Dendritic cell treated with granulocyte-macrophage colony-stimulating factor and Interleukin-4, amounts not matched to agents 40 ng/mL and 50 ng/mL, for 4 days (primary cell): ENCODE results near the gene WASHC2A.
"Not testable (repeated sequence)": the region's sequence is repeated elsewhere in the genome, so short reads cannot be mapped to it uniquely, and the experiment has no call there.

Source experiments
- H3K27ac Mint-ChIP-seq: one replicate; pipeline ENCODE4 v1.8.0; 2022; ENCODE audit warnings: mild to moderate bottlenecking, mixed read lengths
- H3K27me3 Mint-ChIP-seq: one replicate; pipeline ENCODE4 v1.8.0; 2022; ENCODE audit warnings: mild to moderate bottlenecking, mixed read lengths
- H3K36me3 Mint-ChIP-seq: one replicate; pipeline ENCODE4 v1.8.0; 2022; ENCODE audit warnings: low read depth, mixed read lengths
- H3K4me1 Mint-ChIP-seq: one replicate; pipeline ENCODE4 v1.8.0; 2022; ENCODE audit warnings: low read depth, mixed read lengths
- H3K4me3 Mint-ChIP-seq: one replicate; pipeline ENCODE4 v1.8.0; 2022; ENCODE audit warnings: mild to moderate bottlenecking, moderate library complexity, mixed read lengths
- H3K9me3 Mint-ChIP-seq: one replicate; pipeline ENCODE4 v1.8.0; 2022; ENCODE audit warnings: mixed read lengths
- intact Hi-C: fragments of 100-400 bp; cut with micrococcal nuclease; formaldehyde crosslinking; loops from one replicate; pipeline ENCODE4 v1.15.0; 2022

Gene WASHC2A

DNA sequence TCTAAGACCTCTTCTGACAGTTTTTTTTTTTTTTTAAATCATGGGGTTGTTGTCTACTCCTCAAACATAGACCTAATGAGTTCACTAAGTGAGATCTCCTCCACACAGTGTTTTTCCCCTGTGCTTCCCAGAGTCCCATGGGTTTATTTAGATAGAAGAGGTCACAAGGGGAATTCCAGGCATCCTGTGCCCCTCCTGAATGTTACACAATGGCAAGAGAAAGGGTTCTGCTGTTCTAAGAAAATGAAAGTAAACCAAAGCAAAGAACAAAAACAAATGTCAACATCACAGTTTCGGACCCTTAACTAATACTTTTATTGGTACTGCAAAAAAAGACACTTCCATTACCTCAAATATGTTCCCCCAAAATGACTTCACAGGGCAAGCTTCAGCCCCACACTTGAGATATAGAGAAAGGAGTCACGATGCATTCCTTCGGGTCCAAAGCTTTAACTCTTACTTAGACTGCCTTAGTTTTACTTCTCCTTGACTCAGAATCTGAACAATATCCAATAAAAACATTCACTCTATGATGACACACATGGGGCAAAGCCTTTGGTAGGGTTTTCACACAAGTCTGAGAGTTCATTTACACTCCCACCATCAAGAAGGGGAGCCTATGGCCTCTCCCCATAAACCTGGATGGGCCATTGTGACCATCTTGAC is 15.6 kb upstream of the WASHC2A start:
- H3K36me3 Mint-ChIP-seq, H3K9me3 Mint-ChIP-seq, H3K27ac Mint-ChIP-seq, intact Hi-C loops, H3K4me3 Mint-ChIP-seq, H3K27me3 Mint-ChIP-seq, H3K4me1 Mint-ChIP-seq: not testable (repeated sequence)

DNA sequence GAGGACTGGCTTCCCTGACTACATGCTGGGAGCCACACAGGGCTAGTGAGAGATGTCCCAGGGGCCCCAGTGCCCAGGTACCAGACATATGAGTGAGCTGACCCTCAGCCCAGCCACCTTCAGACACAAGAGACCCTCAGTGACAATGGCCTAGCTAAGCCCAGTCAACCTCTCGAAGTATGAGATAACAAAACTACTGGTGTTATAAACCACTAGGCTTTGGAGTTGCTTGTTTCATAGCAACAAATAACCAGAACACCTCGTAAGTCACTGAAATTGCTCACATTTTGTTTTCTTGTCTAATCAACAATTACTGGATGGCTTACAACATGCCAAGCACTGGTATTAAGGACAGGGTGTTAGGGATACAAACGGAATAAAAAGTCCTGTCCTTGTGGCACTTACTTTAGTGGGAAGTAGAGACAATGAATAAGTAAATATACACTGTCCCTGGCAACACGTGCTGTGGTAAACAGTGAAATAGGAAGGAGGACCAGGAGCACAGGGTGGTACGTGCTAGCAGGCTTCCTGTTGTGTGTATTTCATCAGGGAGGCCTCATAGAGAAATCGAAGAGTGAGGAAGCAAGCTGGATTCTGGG is 14.9 kb upstream of the WASHC2A start:
- H3K27ac Mint-ChIP-seq, H3K4me1 Mint-ChIP-seq, H3K36me3 Mint-ChIP-seq, H3K27me3 Mint-ChIP-seq, intact Hi-C loops, H3K4me3 Mint-ChIP-seq, H3K9me3 Mint-ChIP-seq: not testable (repeated sequence)

DNA sequence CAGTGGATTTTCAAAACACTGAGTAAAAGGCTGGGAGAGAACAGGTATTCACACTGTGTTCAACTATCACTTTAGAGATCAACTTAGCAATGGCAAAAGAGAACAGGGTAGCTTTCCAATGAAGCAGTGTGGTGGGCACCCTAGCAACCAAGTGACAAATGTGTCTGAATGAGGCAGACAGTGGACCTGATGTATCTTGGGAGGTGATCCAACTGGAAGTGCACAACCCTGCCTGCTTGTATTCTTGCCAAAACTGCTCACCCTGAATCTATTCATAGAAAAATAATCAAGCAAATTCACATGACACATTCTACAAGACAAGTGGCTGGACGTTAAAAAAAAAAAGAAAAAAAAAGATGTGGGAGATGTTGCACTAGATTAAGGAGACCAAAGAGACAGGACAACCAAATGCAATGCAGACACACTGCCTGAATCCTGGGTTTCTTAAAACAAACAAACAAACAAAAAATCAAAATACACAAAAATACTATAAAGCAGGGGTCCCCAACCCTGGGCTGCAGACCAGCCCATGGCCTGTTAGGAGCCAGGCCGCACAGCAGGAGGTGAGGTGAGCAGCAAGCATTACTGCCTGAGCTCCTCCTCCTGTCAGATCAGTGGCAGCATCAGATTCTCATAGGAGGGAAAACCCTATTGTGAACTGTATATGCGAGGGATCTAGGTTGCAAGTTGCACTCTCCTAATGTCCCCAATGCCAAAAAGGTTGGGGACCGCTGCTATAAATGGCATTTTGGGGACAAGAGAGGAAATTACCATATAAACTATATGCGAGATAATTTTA is 12.1 kb upstream of the WASHC2A start:
- H3K27ac Mint-ChIP-seq, H3K36me3 Mint-ChIP-seq, intact Hi-C loops, H3K4me1 Mint-ChIP-seq, H3K9me3 Mint-ChIP-seq, H3K27me3 Mint-ChIP-seq, H3K4me3 Mint-ChIP-seq: not testable (repeated sequence)

DNA sequence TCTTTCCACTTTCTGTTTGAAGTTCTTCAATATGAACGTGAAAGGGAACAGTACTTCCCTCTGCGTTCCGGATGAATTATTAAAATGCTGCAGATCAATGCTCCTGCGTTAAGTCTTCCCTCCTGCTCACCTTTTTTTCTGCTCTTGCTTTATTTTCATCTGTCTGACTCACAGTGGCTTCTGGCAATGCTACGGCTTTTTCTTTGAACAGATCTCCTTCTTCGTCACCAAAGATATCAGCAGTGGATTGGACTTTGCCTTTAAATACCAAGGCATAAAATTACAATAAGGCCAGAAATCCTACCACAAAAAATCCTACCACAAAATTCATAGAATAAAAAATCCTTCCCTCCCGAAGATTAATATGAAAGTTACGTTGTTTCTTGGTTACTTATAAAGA is 11.1 kb upstream of the WASHC2A start:
- H3K27ac Mint-ChIP-seq, H3K36me3 Mint-ChIP-seq, H3K27me3 Mint-ChIP-seq, intact Hi-C loops, H3K9me3 Mint-ChIP-seq, H3K4me3 Mint-ChIP-seq, H3K4me1 Mint-ChIP-seq: not testable (repeated sequence)

DNA sequence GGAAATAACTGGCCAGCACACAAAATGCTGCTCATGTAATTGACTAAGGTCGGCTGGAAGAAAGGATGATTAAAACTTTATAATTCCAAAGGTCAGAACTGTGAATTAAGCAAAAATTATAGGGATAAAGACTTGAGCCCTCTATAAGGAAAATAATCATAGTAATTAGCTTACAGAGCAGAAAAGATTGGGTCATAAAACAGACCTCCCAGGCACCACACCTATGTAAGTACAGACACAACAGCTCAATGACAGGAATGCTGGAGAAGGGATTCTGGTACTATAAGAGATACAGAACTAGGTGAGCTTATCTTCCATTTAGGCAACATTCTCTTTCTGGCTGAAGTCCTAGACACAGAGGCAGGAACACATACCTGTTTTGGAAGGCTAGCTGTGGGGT is 9.0 kb upstream of the WASHC2A start:
- H3K4me3 Mint-ChIP-seq, H3K4me1 Mint-ChIP-seq, H3K36me3 Mint-ChIP-seq, H3K27ac Mint-ChIP-seq, intact Hi-C loops, H3K9me3 Mint-ChIP-seq, H3K27me3 Mint-ChIP-seq: not testable (repeated sequence)

DNA sequence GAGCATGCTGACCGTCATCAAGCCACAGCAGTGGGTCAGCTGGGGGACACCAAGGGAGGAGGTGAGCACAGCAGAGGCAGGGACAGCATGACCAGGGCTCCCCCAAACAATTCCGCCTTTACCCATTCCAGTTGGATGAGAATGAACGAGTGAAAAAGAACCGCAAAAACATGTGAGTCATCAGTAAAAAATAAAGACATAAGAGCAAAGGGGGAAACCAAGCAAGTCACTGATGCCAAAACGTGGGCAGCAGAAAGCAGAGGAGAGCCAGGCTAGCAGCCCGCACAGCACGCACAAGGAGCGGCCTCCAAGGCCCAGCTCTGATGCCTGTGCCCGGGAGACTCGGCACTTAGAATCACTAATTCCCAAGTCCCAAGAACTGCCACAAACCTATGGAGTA is 7.8 kb upstream of the WASHC2A start:
- H3K9me3 Mint-ChIP-seq, H3K4me3 Mint-ChIP-seq, H3K36me3 Mint-ChIP-seq, H3K27me3 Mint-ChIP-seq, H3K4me1 Mint-ChIP-seq, H3K27ac Mint-ChIP-seq: not testable (repeated sequence)
- intact Hi-C loops, result loop anchor here (10.0 kb wide), 1 partner anchor 265 kb away; no protein-coding TSS in a partner anchor

DNA sequence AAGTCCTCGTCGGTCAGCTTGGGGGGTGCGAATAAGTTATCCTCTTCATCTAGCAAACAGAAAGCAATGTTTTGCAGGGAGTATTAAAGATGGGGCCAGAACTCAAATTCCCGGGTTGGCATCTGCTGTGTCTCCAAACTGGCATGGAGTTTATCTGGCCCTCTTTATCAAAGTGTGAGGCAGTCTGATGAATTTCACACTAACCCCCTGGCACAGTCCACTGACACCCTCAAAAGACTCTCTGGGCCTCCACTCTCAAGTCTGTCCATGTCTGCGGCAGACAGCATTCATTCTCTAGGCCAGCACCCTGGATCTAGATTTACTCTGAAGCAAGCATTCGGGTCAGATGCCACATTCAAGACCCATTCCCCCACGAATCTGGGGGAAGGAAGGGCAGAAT is 6.2 kb upstream of the WASHC2A start:
- not testable (repeated sequence) for H3K36me3 Mint-ChIP-seq, H3K9me3 Mint-ChIP-seq, H3K27me3 Mint-ChIP-seq, H3K4me3 Mint-ChIP-seq, H3K27ac Mint-ChIP-seq, H3K4me1 Mint-ChIP-seq
- intact Hi-C loops, result loop anchor here (10.0 kb wide), 1 partner anchor 263 kb away; no protein-coding TSS in a partner anchor

DNA sequence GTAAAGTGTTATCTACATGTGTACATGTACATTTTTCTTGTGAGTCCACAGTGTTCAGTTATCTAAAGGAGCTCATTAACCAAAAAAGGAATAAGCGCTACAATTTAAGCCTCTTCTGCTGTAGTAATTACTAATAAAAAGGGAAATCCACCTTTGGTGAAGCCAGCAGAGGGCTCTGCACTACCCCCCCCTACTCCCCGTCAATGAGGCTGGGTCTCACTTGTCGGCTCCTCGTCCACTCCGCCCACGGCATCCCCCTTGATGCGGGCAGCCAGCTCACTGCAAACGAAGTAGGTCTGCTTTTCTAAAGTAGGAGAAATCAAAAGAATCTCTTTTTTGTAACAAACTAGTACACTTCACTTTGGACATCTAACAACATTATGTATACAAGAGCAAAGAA is 4.7 kb upstream of the WASHC2A start:
- Mint-ChIP-seq H3K27ac (no peak overlapping the region), H3K27me3 (peaks cover 8% of the 10 kb centered on the region), H3K4me1 (no peaks in the 10 kb centered on the region), H3K36me3 (peaks cover 5% of the 10 kb centered on the region), H3K9me3 (no peaks in the 10 kb centered on the region), H3K4me3 (no peak overlapping the region)
- intact Hi-C loops, result loop anchor here (10.0 kb wide), 1 partner anchor 262 kb away; no protein-coding TSS in a partner anchor

DNA sequence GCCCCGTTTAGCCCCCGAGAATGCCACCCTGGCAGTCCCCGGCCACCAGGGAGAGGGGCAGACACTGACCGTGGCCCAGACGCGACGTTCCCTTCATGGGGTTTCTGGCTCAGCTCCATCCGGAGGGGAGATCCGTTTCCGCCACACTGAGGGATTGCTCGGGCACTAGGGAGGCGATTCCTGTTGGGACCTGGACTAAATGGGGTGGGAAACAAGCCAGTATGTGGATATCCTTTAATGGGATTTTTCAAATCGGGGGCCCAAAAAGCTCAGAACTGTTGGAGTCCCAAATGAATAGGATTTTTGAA is 552 bp downstream of the WASHC2A start:
- Mint-ChIP-seq H3K36me3 (peaks cover 29% of the 10 kb centered on the region), H3K4me3 (peak overlapping the region; percentile 90), H3K27ac (peak overlapping the region; percentile 94)
- not testable (repeated sequence) for H3K27me3 Mint-ChIP-seq, H3K9me3 Mint-ChIP-seq, H3K4me1 Mint-ChIP-seq
- intact Hi-C loops, result loop anchor here (10.0 kb wide), 1 partner anchor 256 kb away; no protein-coding TSS in a partner anchor

DNA sequence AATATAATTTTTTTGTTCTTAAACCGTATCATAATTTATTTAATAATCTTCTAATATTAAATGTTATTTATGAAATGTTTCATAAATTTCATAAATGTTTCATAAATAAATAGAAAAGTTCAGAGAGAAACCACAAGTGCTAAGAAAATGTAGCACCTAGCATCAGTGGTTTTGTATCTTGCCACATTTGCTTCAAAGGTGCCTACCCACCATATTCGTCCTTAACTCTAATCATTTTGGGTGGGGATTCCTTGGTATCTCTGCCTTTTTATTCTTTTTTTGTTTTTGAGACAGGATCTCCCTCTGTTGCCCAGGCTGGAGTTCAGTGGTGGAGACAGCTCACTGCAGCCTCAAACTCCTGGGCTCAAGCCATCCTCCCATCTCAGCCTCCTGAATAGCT is 7.4 kb downstream of the WASHC2A start:
- H3K4me3 Mint-ChIP-seq, H3K9me3 Mint-ChIP-seq, H3K27ac Mint-ChIP-seq, intact Hi-C loops, H3K4me1 Mint-ChIP-seq, H3K27me3 Mint-ChIP-seq: not testable (repeated sequence)
- peaks cover 30% of the 10 kb centered on the region for H3K36me3 Mint-ChIP-seq

DNA sequence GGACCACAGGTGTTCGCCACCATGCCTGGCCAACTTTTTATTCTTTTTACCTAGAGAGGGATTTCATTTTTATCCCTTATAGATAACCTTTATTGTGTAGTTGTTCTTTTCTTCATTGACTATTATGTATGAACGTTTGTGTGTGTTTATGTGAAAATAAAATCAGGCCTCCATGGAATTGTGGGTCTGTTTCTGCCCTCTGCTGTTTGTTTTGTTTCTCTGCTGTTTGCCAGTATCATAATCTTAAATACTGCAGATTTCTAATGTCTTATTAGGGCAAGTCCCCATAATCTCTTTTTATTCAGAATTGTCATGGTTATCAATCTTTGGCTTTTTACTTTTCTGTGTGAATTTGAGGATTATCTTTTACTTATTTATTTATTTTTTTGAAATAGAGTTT is 7.8 kb downstream of the WASHC2A start:
- peaks cover 30% of the 10 kb centered on the region for H3K36me3 Mint-ChIP-seq
- H3K27me3 Mint-ChIP-seq, intact Hi-C loops, H3K4me1 Mint-ChIP-seq, H3K27ac Mint-ChIP-seq, H3K4me3 Mint-ChIP-seq, H3K9me3 Mint-ChIP-seq: not testable (repeated sequence)

DNA sequence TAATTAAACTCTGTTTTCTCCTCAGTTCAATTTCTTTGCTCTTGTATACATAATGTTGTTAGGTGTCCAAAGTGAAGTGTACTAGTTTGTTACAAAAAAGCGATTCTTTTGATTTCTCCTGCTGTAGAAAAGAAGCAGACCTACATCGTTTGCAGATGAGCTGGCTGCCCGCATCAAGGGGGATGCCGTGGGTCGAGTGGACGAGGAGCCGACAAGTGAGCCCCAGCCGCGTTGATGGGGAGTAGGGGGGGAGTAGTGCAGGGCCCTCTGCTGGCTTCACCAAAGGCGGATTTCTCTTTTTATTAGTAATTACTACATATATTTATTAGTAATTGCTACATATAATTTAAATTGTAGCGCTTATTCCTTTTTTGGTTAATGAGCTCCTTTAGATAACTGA is 23.6 kb downstream of the WASHC2A start:
- H3K27ac Mint-ChIP-seq, H3K27me3 Mint-ChIP-seq, H3K4me1 Mint-ChIP-seq, H3K4me3 Mint-ChIP-seq, H3K9me3 Mint-ChIP-seq, intact Hi-C loops: not testable (repeated sequence)
- peaks cover 24% of the 10 kb centered on the region for H3K36me3 Mint-ChIP-seq

DNA sequence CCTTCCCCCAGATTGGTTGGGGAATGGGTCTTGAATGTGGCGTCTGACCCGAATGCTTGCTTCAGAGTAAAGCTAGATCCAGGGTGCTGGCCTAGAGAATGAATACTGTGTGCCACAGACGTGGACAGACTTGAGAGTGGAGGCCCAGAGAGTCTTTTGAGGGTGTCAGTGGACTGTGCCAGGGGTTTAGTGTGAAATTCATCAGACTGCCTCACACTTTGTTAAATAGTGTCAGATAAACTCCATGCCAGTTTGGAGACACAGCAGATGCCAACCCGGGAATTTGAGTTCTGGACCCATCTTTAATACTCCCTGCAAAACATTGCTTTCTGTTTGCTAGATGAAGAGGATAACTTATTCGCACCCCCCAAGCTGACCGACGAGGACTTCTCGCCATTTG is 25.2 kb downstream of the WASHC2A start:
- H3K9me3 Mint-ChIP-seq, H3K27me3 Mint-ChIP-seq, intact Hi-C loops, H3K4me1 Mint-ChIP-seq, H3K27ac Mint-ChIP-seq, H3K4me3 Mint-ChIP-seq: not testable (repeated sequence)
- H3K36me3 Mint-ChIP-seq, result peaks cover 32% of the 10 kb centered on the region

DNA sequence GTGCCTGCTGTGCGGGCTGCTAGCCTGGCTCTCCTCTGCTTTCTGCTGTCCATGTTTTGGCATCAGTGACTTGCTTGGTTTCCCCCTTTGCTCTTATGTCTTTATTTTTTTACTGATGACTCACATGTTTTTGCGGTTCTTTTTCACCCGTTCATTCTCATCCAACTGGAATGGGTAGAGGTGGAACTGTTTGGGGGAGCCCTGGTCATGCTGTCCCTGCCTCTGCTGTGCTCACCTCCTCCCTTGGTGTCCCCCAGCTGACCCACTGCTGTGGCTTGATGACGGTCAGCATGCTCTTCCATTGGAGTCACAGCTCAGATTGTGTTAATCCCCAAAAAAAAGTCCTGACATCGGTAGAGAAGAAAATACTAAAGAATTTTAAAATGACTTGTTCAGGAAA is 26.9 kb downstream of the WASHC2A start:
- H3K27me3 Mint-ChIP-seq, H3K4me3 Mint-ChIP-seq, H3K9me3 Mint-ChIP-seq, H3K4me1 Mint-ChIP-seq, intact Hi-C loops, H3K27ac Mint-ChIP-seq: not testable (repeated sequence)
- peaks cover 46% of the 10 kb centered on the region for H3K36me3 Mint-ChIP-seq

DNA sequence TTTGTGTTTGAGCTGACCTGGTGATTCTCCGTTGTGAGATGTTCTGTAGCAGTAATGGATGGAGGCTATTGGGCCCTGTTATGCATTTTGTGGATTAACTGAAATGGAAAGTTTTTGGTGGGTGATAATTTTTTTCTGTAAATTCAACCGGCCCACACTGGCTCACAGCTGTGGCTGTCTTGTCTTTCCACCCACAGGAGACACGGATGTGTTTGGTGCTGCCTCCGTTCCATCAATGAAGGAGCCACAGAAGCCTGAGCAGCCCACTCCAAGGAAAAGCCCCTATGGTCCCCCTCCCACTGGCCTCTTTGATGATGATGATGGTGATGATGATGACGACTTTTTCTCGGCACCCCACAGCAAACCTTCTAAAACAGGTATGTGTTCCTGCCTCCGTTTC is 27.6 kb downstream of the WASHC2A start:
- H3K9me3 Mint-ChIP-seq, H3K4me3 Mint-ChIP-seq, H3K27me3 Mint-ChIP-seq, H3K27ac Mint-ChIP-seq, intact Hi-C loops, H3K4me1 Mint-ChIP-seq: not testable (repeated sequence)
- peaks cover 46% of the 10 kb centered on the region for H3K36me3 Mint-ChIP-seq
